Gastrocnemius medialis (tissue), 4 donors: ENCODE measurements around the gene PLXNA2. TPM values are rescaled to one million over a fixed set of nuclear protein-coding genes. Genes with fewer than 3 reads are reported as not detected.

Experiments used
- ATAC-seq, 2 donors: fragments of 150-250 bp; one replicate each; pipeline ENCODE4 v1.9.1; 2016
- DNase-seq, 2 donors: peaks; one replicate each; pipeline ENCODE4 v3.0.0-alpha.2; 2019
- H3K27ac ChIP-seq, 4 donors: fragments of 200-600 bp; sonication (generic); 1 replicate in 1 of 4; 2 replicates in 3 of 4; pipeline ENCODE4 v1.5.1; 2016 to 2018; ENCODE audit warnings: mild to moderate bottlenecking in 2 of 4, moderate library complexity in 1 of 4
- H3K27me3 ChIP-seq, 3 donors: fragments of 200-600 bp; sonication (generic) in 2 of 3; 1 replicate in 1 of 3; 2 replicates in 2 of 3; pipeline versions ENCODE4 v1.5.1 to v1.6.0; 2016 to 2019; ENCODE audit warnings: mild to moderate bottlenecking in 1 of 3, moderate library complexity in 1 of 3
- H3K36me3 ChIP-seq, 2 donors: fragments of 200-600 bp; sonication (generic) in 1 of 2; one replicate each; pipeline ENCODE4 v1.5.1; 2017 to 2018
- H3K4me1 ChIP-seq, 2 donors: fragments of 200-600 bp; sonication (generic) in 1 of 2; one replicate each; pipeline ENCODE4 v1.5.1; 2016 to 2017; ENCODE audit warnings: mild to moderate bottlenecking in 2 of 2
- H3K4me3 ChIP-seq, 4 donors: fragments of 200-600 bp; sonication (generic) in 3 of 4; 1 replicate in 1 of 4; 2 replicates in 3 of 4; pipeline ENCODE4 v1.5.1; 2016 to 2019; ENCODE audit warnings: mild to moderate bottlenecking in 2 of 4
- H3K9me3 ChIP-seq, 3 donors: fragments of 200-600 bp; sonication (generic) in 2 of 3; 1 replicate in 1 of 3; 2 replicates in 2 of 3; pipeline ENCODE4 v1.5.1; 2016 to 2019
- POLR2A ChIP-seq, 2 donors: fragments of 450-650 bp; IDR thresholded peaks; one replicate each; pipeline ENCODE4 v1.6.1; 2017; ENCODE audit warnings: antibody characterized with exemption in 2 of 2, mild to moderate bottlenecking in 2 of 2, moderate library complexity in 2 of 2
- in situ Hi-C, 4 donors: fragments of 200-750 bp; cut with MboI; loops; one replicate each; pipeline versions ENCODE4 v1.15.0 to v1.8.0; 2017; ENCODE audit warnings: low sequenced_read_pairs in 4 of 4
- intact Hi-C: fragments of 100-400 bp; cut with DNase I; formaldehyde crosslinking; loops from one replicate; pipeline ENCODE4 v1.15.1; 2023; ENCODE audit warnings: low total_unique reads
- total RNA-seq, 4 donors: library from RNA; depleted of rRNA; stranded (reverse); fragments of >200 nt; gene quantifications; one replicate each; pipeline versions ENCODE4 v1.1.0 to v1.2.3, GENCODE V29; 2016
- TF ChIP-seq, protein P1 (sequence below), 5 experiments: fragments of 450-650 bp in 3 of 5; fragments of 200-600 bp in 2 of 5; sonication (generic) in 2 of 5; IDR thresholded peaks in 4 of 5; conservative IDR thresholded peaks in 1 of 5; 1 replicate in 4 of 5; 2 replicates in 1 of 5; pipeline ENCODE4 v1.5.1; 2016 to 2019; ENCODE audit warnings: antibody characterized with exemption in 5 of 5, mild to moderate bottlenecking in 3 of 5, moderate library complexity in 3 of 5

The PLXNA2 gene
- total RNA-seq, 4 donors from 2014 or later, result 12.4 to 20.0 (median 16.2) TPM

DNA sequence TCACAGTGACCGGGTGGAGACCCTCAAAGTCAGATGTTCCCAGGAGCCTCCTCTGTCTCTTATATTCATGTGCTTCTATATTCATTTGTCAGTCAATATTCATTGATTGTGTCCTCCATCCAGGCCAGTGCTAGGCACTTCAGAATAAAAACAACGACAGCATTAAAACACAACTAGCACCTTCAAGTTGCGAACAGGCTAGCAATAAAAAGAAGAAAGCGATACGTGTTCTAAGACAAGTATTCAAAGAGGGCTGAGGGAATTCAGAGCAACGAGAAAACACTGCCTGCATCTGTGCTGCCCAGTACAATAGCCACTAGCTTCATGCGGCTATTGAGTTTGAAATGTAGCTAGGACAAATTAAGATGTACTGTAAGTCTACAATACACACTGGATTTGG, 138.0 kb downstream of the PLXNA2 start:
- in situ Hi-C loops (no loop called here), intact Hi-C loops (no loop called here)
- H3K9me3 ChIP-seq, result no peaks in the 10 kb centered on the region
- no peak overlapping the region for H3K27ac ChIP-seq
- DNase-seq (no peak), ATAC-seq (no peak)
- no peaks in the 10 kb centered on the region for H3K27me3 ChIP-seq
- peaks cover 30 to 42% of the 10 kb centered on the region in 2 donors for H3K4me1 ChIP-seq
- TF ChIP-seq, protein P1, sequence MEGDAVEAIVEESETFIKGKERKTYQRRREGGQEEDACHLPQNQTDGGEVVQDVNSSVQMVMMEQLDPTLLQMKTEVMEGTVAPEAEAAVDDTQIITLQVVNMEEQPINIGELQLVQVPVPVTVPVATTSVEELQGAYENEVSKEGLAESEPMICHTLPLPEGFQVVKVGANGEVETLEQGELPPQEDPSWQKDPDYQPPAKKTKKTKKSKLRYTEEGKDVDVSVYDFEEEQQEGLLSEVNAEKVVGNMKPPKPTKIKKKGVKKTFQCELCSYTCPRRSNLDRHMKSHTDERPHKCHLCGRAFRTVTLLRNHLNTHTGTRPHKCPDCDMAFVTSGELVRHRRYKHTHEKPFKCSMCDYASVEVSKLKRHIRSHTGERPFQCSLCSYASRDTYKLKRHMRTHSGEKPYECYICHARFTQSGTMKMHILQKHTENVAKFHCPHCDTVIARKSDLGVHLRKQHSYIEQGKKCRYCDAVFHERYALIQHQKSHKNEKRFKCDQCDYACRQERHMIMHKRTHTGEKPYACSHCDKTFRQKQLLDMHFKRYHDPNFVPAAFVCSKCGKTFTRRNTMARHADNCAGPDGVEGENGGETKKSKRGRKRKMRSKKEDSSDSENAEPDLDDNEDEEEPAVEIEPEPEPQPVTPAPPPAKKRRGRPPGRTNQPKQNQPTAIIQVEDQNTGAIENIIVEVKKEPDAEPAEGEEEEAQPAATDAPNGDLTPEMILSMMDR (IDR thresholded peaks at IDR 0.05 in 4 of 5, conservative IDR thresholded peaks at IDR 0.05 in 1 of 5), result no peak
- TF ChIP-seq POLR2A (IDR thresholded peaks at IDR 0.05), result no peak
- H3K36me3 ChIP-seq, result no peaks in the 10 kb centered on the region
- H3K4me3 ChIP-seq, result no peak overlapping the region

DNA sequence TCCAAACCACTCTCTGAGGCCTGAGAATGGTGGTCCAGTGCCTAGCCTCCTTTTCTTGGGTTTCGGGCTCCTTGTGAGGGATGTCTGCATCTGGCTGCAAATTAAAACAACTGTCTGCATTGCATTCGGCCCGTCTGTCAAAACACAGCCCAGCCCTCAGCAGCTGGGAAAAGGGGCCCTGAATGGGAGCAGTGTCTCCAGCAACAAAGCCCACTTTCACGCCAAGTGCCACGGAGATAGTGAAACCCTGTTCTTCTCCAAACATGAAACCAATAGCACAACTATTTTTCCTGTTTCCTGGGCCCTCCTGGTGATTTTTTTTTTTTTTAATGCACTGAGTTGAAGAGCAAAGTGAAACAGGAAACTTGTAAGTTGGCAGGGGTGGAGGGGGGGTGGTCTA, 138.4 kb downstream of the PLXNA2 start:
- no peaks in the 10 kb centered on the region for H3K36me3 ChIP-seq
- DNase-seq (no peak), ATAC-seq (no peak)
- H3K4me3 ChIP-seq, result no peak overlapping the region
- no peak overlapping the region for H3K27ac ChIP-seq
- TF ChIP-seq POLR2A (IDR thresholded peaks at IDR 0.05), result no peak
- TF ChIP-seq, protein P1 (IDR thresholded peaks at IDR 0.05 in 4 of 5, conservative IDR thresholded peaks at IDR 0.05 in 1 of 5), result no peak
- intact Hi-C loops, result no loop called here
- H3K27me3 ChIP-seq, result no peaks in the 10 kb centered on the region
- H3K4me1 ChIP-seq, result peaks cover 33 to 40% of the 10 kb centered on the region in 2 donors
- H3K9me3 ChIP-seq, result no peaks in the 10 kb centered on the region
- in situ Hi-C loops, result no loop called here

DNA sequence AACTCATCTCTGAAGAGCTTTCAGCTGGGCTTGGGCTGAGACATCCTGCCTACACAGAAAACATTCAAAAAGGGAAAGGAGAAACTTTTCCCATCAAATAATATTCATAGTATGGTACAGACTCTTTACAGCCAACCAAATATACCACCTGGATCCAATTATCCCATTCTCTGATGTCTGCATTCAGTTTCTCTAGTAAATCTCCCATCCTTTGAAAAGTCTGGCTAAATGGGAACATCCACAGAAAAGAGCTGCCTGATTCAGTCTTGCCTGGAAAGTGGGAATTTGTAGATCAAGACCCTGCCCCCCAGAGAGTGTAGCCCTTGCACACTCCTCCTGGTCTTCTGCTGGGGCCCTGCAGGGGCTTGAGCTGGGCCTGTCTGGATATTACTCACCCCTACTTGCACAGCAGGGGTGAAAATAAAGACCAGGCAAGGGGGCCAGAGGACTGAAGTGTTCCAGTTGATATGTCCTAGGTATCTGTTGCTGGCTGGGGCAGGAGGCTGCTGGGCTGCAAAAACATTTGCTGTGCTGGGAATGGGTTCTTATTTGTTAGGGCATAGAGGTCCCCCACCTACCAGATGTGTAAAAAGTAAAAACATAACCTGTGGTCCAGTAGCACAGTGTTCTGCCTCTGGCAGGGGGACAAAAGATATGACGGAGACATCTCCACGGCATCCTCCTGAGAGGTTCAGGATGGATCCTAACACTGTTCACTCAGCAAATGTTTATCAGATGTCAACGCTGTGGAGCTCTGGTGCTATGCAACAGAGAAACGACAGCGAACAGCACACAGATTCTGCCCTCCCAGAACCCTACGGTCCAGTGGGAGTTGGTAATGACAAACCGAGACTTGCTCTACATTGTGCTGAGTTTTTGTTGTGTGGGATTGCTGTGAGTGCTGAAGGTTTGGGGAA, 140.3 kb downstream of the PLXNA2 start:
- intact Hi-C loops, result no loop called here
- DNase-seq (no peak), ATAC-seq (no peak)
- TF ChIP-seq, protein P1 (IDR thresholded peaks at IDR 0.05 in 4 of 5, conservative IDR thresholded peaks at IDR 0.05 in 1 of 5), result no peak
- no peak for TF ChIP-seq POLR2A (IDR thresholded peaks at IDR 0.05)
- no peaks in the 10 kb centered on the region for H3K27me3 ChIP-seq
- H3K4me3 ChIP-seq, result no peak overlapping the region
- H3K27ac ChIP-seq, result no peak overlapping the region
- in situ Hi-C loops, result no loop called here
- H3K9me3 ChIP-seq, result no peaks in the 10 kb centered on the region
- peaks cover 24 to 34% of the 10 kb centered on the region in 2 donors for H3K4me1 ChIP-seq
- H3K36me3 ChIP-seq, result no peaks in the 10 kb centered on the region

- DNase-seq (peak in 1 of 2 donors; percentile 51), ATAC-seq (peak; percentile 49 to 51)
- intact Hi-C loops (no loop called here), in situ Hi-C loops (no loop called here)
- no peaks in the 10 kb centered on the region for H3K27me3 ChIP-seq
- TF ChIP-seq, protein P1 (IDR thresholded peaks at IDR 0.05 in 4 of 5, conservative IDR thresholded peaks at IDR 0.05 in 1 of 5), result no peak
- no peak for TF ChIP-seq POLR2A (IDR thresholded peaks at IDR 0.05)
- H3K4me1 ChIP-seq, result peaks cover 8 to 16% of the 10 kb centered on the region in 2 donors
- no peak overlapping the region for H3K4me3 ChIP-seq
- no peaks in the 10 kb centered on the region for H3K9me3 ChIP-seq
- H3K36me3 ChIP-seq, result peaks cover 0 to 3% of the 10 kb centered on the region in 2 donors
- no peak overlapping the region for H3K27ac ChIP-seq
Observed at GRCh38 chr1:208101661-208102431, 142.3 kb downstream of the PLXNA2 start.
